ENCODE results near the gene TCEAL8.

The TCEAL8 gene

DNA sequence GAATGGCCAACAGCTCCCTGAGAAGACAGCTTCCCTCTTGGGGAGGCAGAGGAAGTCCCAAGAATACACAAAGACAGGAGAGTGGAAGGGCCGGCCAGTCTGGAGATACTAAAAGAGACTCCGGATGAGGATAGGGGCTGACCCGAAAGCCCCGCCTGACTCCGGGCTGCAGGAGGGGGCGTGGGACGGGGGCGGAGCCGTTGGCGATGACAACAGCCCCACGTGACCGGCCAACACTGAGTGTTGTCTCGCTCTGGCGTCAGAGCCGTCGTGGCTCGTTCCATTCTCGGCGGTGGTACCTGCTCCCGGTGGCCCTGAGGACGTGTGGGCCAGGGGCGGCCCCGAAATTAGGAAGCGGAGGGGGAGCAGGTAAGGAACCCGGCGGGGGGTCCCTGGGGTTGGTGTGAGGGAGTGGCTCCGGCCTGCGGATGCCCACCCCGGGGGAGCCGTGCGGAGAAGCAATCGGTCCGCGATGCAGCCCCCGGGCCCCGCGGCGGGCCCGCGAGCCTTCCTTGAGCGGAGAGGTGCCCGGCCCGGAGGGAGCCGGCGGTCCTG, 40.0 kb downstream of the TCEAL8 start, which contains the start of gene BEX4:
TSS of gene BEX4 (plus strand) at position 239 of the 555 bp plus-strand sequence. CDS start 1,046 bp downstream, outside the sequence.
- peak; percentile 67 for DNase-seq (ENCODE audit: low read depth)

DNA sequence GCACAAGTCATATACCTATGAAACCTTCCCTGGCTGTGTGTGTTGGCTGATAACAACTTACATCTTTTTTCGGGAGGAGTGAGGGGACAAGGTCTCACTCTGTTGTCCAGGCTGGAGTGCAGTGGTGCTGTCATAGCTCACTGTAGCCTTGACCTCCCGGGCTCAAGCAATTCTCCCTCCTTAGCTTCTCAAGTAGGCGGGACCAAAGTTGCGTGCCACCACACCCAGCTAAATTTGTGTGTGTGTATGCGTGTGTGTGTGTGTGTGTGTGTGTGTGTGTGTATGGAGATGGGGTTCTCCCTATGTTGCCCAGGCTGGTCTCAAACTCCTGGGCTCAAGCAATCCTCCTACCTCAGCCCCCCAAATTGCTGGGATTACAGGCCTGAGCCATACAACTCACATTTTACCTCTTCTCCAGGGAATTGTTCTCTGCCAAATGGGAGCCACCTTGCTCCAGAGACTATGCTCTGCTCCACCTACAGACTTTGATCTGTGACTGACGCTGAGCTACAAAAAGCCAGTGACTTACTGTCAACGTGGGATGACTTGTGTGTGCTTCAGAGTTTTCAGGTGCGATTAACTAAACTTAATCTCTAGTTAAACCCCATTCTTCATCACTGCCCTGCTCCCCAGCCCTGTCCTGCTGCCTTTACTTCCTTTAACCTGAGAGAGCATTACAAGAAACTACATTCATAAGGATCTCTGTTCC, 42.1 kb downstream of the TCEAL8 start:
- DNase-seq (ENCODE audit: low read depth), result no peak

DNA sequence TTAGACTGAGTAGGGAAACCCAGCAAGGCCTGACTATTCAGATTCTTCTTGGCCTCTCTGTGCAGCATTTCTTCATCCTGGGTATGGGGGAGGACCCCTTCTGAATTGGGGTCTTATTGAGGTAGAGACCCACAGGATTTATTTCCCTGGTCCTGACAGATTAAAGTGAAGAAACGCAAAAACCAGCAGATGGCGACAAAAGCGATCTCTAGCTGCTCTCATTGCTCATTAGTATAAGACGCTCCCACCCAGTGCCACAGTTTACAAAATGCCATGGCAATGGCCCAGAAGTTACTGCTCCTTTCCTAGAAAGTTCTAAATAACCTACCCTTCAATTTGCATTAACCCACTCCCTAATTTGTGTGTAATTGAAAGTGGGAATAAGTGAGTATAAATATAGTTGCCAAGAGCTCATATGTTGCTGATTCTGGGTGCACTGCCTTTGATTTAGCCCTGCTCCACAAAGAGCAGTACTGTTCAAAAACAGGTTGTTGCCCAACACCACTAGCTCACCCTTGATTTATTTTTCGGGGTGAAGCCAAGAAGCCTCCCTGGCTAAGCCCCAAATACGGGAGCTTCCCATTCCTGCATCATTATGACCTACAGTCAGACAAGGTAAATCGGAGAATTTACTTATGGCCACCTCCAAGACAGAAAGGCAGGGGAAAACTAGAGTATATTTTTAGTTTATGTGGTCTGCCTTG, 43.8 kb downstream of the TCEAL8 start:
- DNase-seq (ENCODE audit: low read depth), result peak; percentile 9

DNA sequence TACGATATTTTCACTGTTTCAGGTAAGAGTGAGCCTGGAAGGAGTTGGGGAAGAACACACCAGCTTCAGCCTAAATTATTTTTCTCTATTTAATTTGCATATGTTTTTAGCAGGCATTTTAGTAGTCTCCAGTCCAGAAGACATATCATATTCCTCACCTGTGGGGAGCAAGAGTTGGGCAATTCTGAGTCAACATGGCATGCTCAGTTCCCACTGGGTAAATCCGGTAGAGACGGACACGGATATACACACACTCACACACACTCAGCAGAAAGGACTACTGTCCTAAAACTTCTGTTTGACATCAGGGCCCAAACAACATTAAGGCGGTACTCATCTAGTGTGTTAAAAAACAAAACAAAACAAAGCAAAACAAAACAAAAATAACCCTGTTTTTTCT, 44.9 kb downstream of the TCEAL8 start:
- no peak for DNase-seq (ENCODE audit: low read depth)

Data from activated gamma-delta T cell treated with anti-CD3 and anti-CD28 coated beads, Interleukin-2, amount 50 U/mL, for 16 hours (primary cell).